Tibial nerve (tissue), 4 donors: ENCODE data around the gene ATP2A1.

ENCODE experiments used
- CTCF ChIP-seq, 5 experiments: fragments of 200-600 bp in 3 of 5; fragments of 450-650 bp in 2 of 5; sonication (generic) in 3 of 5; IDR thresholded peaks; one replicate each; pipeline ENCODE4 v1.5.1; 2016 to 2019; ENCODE audit warnings: antibody characterized with exemption in 5 of 5, mild to moderate bottlenecking in 3 of 5, moderate library complexity in 2 of 5
- EP300 ChIP-seq, 2 donors: sonication (generic); formaldehyde crosslinking; IDR thresholded peaks; one replicate each; pipeline ENCODE4 v1.6.1; 2017; ENCODE audit warnings: antibody characterized with exemption in 2 of 2, mild to moderate bottlenecking in 1 of 2
- POLR2A ChIP-seq, 2 donors: fragments of 450-650 bp; IDR thresholded peaks; one replicate each; pipeline ENCODE4 v1.6.1; 2017; ENCODE audit warnings: antibody characterized with exemption in 2 of 2, mild to moderate bottlenecking in 2 of 2, moderate library complexity in 2 of 2

DNA sequence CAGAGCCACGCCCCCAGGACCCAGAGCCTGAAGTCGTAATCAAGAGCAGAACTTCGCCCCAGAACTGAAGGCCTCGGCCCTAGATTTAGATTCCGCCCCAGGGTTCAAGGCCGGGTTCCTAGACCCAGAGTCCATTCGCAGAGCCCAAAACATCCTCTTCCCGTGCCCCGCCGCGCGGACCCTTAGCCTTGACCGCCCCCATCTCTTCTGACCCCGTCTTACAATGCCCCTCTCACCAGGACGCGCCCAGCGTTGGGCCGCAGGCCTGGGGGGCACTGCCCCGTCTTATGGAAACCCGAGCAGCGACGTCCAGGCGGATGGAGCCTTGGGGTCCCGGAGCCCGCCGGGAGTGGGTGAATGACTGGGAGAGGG, 58.5 kb downstream of the ATP2A1 start:
- no peak for TF ChIP-seq CTCF (IDR thresholded peaks at IDR 0.05)
- no peak for TF ChIP-seq POLR2A (IDR thresholded peaks at IDR 0.05)
- no peak for TF ChIP-seq EP300 (IDR thresholded peaks at IDR 0.05)
